HG02852 (cell line): ENCODE measurements around the gene DECR2.
"Not testable (repeated sequence)": the region's sequence is repeated elsewhere in the genome, so short reads cannot be mapped to it uniquely, and the experiment has no call there.

Source experiments
- ATAC-seq: cut with Tn5 transposase; IDR thresholded peaks from one replicate; pipeline ENCODE4 v1.9.1; 2021; ENCODE audit warnings: mild to moderate bottlenecking, moderate library complexity; ENCODE audit not compliant: unreplicated experiment

The DECR2 gene

DNA sequence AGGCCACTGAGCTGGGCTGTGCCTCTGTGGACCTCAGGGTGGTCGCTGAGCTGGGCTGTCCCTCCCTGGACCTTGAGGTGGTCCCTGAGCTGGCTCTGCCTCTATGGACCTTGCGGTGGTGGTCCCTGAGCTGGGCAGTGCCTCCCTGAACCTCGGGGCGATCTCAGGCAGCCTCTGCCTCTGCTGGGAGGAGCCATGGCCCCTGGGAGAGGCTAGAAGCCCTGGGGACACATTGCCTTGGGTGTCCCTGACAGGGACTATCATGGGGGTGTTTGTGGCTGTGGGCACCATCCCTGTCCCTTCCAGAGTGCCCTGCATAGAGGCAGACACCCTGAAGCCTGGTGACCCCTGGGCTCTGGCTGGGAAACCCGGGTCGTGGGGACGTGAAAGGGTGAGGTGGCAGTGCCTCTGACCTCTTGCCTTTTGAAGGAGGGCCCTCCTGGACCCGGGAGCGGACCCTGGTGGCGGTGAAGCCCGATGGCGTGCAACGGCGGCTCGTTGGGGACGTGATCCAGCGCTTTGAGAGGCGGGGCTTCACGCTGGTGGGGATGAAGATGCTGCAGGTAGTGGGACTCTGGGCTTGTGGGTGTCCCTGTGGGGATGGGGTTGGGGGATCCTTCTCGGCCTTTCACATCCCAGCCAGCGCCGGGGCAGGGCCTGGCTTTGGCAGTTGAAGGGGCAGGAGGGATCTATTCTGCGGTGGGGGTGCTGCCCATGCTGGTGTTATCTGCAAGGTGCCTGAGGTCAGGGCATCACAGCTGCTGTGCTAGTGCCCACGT is 2.9 kb upstream of the DECR2 start:
- ATAC-seq: no peak

GRCh38 chr16:399340-400019 is 2.2 kb upstream of the DECR2 start:
- ATAC-seq: no peak

DNA sequence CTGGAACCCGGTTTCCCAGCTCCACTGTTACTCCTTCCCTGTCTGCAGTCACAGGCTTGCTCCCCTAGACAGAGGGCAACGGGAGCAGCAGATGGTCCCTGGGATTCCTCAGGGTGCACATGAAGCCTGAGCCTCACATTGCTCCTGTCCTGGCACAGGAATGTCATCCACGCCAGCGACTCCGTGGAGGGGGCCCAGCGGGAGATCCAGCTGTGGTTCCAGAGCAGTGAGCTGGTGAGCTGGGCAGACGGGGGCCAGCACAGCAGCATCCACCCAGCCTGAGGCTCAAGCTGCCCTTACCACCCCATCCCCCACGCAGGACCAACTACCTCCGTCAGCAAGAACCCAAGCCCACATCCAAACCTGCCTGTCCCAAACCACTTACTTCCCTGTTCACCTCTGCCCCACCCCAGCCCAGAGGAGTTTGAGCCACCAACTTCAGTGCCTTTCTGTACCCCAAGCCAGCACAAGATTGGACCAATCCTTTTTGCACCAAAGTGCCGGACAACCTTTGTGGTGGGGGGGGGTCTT is 1.6 kb upstream of the DECR2 start:
- no peak for ATAC-seq

- no peak for ATAC-seq
Observed at GRCh38 chr16:404971-405486, 3.3 kb downstream of the DECR2 start.

GRCh38 chr16:405548-406506 is 4.1 kb downstream of the DECR2 start:
- no peak for ATAC-seq

- no peak for ATAC-seq
Observed at GRCh38 chr16:407253-407652, 5.6 kb downstream of the DECR2 start.

DNA sequence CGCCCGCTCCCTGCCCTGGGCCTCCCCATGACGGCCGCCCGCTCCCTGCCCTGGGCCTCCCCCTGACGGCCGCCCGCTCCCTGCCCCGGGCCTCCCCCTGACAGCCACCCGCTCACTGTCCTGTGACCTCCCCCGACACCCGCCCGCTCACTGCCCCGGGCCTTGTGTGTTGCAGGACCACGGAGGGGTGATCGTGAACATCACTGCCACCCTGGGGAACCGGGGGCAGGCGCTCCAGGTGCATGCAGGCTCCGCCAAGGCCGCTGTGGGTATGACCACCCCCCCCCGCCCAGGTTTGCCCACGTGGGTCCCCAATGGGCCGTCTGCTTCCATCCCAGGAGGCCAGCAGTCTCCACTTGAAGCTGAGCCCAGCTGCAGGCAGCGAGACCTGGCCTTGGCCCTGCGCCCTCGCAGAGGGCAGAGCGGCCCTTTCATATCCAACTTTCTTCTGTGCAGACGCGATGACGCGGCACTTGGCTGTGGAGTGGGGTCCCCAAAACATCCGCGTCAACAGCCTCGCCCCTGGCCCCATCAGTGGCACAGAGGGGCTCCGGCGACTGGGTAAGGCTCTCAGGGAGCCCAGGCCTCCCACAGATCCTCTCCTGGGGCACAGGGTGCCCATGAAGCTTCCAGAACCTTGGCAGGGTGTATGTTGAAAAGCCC is 9.0 kb downstream of the DECR2 start:
- ATAC-seq: no peak

DNA sequence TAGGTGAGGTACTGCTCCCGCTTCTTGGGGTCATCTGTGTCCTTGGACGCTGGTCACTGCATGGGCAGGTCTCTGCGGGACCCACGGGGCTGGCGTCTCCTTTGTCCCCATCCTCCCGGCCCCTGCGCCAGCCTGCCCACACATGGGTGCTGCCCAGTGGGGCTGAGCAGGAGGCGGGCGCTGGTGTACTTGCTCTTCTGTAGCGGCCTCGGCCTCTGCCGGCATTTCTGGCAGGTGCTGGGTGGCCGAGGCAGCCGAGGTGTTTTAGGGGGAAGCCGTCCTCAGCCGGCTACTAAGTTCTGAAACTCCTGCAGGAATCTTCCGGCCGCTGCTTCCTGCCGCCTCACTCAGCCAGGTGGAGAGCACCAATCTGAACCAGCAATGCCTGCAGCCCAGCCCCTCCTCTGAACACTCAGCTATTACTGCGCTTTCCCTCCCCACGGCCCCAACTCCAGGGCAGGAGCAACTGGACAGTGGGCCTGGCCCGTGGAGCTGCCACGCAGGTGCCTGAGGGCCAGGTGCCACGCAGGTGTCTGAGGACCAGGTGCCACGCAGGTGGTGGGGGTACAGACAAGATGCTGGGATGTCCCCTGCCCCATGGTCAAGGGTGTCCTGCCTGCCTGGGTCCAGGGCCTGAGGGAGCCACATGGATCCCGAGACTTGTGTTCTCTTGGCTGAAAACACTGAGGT is 10.0 kb downstream of the DECR2 start:
- no peak for ATAC-seq

DNA sequence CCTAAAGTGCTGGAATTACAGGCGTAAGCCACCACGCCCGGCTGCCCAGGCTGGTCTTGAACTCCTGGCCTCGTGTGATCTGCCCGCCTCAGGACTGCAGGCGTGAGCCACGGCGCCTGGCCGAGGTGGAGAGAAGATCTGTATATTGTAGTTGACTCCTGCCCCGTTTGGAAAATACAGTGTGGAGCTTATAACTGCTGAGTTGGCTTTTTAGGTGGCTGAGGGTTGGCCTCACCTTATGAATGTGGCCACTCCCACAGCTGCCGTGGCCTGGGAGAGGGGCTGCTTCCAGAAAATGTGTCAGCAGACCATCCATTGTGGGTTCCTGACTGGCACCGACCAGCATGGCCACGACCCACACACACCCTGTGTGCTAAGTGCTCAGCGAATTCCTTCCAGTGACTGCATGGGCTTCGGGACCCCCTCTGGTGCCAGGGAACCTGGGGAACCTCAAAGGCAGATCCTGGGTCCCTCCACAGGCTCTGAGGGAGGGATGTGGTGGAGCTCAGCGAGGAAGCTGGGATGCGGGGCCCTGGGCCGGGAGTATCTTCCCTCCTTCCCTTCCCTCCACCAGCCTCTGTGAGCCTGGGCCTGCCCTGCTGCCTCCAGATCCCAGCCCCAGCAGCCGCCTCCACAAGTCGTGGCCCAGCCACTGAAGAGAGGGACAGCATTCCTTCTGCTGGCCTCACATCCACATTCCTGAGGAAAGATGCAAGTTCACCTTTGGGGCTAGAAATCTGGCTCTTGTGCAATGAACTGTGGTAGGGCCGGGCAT is 12.9 kb downstream of the DECR2 start:
- ATAC-seq: no peak

GRCh38 chr16:415170-415498 is 13.4 kb downstream of the DECR2 start:
- ATAC-seq: not testable (repeated sequence)

DNA sequence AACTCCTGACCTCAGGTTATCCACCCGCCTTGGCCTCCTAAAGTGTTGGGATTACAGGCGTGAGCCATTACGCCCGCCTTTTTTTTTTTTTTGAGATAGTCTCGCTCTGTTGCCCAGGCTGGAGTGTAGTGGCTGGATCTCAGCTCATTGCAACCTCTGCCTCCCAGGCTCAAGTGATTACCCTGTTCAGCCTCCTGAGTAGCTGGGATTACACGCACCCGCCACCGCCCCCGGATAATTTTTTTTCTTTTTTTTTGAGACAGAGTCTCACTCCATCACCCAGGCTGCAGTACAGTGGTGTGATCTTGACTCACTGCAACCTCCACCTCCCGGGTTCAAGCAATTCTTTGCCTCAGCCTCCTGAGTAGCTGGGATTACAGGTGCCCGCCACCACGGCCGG is 20.5 kb downstream of the DECR2 start:
- ATAC-seq: not testable (repeated sequence)

GRCh38 chr16:424033-424622 is 22.4 kb downstream of the DECR2 start:
- ATAC-seq: no peak

- no peak for ATAC-seq
Observed at GRCh38 chr16:424623-425081, 23.0 kb downstream of the DECR2 start.

DNA sequence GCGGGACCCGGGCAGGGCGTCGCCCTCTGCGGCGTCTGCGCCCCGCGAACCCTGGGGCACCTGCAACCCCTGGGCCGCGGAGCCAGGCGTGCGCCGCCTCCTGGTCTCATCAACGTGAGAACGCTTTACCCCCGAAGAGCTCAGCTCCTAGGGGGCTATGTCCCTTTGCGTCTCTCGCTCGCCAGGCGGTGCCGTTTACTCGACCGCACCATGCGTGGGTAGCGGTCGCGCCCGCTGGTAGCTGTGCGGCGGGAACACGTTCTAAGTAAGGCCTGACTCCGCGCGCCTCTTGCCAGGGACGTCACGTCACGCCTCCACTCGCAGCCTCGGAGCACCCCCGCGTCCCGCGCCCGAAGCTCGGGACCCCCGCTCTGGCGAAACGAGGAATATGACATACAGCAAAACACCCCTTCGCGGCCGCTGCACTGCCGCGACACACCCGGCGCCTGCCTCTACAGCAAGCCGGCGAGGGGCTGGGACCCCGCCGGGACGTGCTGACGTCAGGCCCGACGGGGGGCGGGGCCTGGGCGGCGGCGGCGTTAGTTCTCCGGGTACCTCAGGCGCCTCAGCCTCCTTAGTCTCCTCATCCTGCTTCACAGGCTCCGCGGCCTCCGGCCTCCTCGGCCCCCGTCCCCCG is 23.5 kb downstream of the DECR2 start, which contains the start of gene RAB11FIP3:
Gene RAB11FIP3 (plus strand): TSS at position 568 of the 637 bp plus-strand sequence. CDS start 358 bp downstream, outside the sequence.
- peak; percentile 86 for ATAC-seq

- peak; percentile 44 for ATAC-seq
Observed at GRCh38 chr16:425740-426114, 24.0 kb downstream of the DECR2 start.

DNA sequence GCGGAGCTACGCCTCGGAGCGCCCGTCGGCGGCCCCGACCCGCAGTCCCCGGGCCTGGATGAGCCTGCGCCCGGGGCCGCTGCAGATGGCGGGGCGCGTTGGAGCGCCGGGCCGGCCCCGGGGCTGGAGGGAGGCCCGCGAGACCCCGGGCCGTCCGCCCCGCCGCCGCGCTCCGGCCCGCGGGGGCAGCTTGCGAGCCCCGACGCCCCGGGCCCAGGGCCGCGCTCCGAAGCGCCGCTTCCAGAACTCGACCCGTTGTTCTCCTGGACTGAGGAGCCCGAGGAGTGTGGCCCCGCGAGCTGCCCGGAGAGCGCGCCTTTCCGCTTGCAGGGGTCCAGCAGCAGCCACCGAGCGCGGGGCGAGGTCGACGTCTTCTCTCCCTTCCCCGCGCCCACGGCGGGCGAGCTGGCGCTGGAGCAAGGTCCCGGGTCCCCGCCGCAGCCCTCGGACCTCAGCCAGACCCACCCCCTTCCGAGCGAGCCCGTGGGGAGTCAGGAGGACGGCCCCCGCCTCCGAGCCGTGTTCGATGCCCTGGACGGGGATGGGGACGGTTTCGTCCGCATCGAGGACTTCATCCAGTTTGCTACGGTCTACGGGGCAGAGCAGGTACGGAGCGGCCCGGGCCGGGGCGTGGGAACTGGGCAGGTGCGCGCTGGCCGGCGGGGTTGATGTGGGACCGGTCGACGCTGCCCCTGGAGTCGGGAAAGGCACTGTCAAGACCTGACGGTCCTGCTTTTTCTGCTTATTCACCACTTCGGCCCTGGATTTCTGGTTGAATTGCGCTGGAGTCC is 24.6 kb downstream of the DECR2 start:
- no peak for ATAC-seq

DNA sequence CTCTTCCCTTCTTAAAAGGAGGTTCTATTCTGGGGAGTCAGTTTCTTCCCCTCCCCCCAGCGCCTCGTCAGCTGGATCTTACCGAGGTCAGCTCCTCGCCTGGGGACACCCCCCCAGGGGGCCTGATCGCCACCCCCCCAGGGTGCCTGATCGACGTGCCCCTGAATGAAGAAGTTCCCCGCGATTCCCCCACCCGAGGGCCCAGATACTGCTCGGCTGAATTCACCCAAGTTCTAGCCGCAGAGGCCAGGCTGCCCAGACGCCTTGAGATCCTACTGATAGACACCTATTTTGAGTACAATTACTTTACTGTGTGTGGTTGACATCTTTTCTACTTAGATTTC is 25.2 kb downstream of the DECR2 start:
- ATAC-seq: no peak
